ENCODE measurements around the gene GDF3. TPM values are rescaled to one million over a fixed set of nuclear protein-coding genes. Genes with fewer than 3 reads are reported as not detected.

The GDF3 gene
- 0.96 and 1.6 TPM in 2 replicates for total RNA-seq

GRCh38 chr12:7695566-7696197 lies at the start of gene GDF3:
TSS of gene GDF3 (minus strand) at chr12:7695775. CDS start at chr12:7695728, 47 bp downstream.

GRCh38 chr12:7711133-7711532 lies 15.6 kb upstream of the GDF3 start, which contains the start of gene DPPA3:
TSS of gene DPPA3 (plus strand) at chr12:7711433. CDS start at chr12:7711571, 138 bp downstream.

Other genes with a start within 250 kb of the GDF3 start
- gene CD163, start 192.0 kb downstream of the GDF3 start, total RNA-seq: not detected in 2 replicates
- gene APOBEC1, start 29.9 kb downstream of the GDF3 start, total RNA-seq: not detected in 2 replicates
- gene DPPA3, start 15.7 kb upstream of the GDF3 start, total RNA-seq: not detected in 2 replicates
- gene CLEC4C, start 51.6 kb upstream of the GDF3 start, total RNA-seq: not detected in 2 replicates
- gene NANOGNB, start 69.4 kb upstream of the GDF3 start, total RNA-seq: not detected in 2 replicates
- gene NANOG, start 93.6 kb upstream of the GDF3 start, total RNA-seq: not detected in 2 replicates
- not detected in 2 replicates for gene SLC2A14, start 177.1 kb upstream of the GDF3 start, total RNA-seq
- 28.2 and 35.6 TPM in 2 replicates for gene SLC2A3, start 240.4 kb upstream of the GDF3 start, total RNA-seq